HepG2 (cell line): Measurements from ENCODE around the gene INPP4B. TPM values are rescaled to one million over a fixed set of nuclear protein-coding genes. Genes with fewer than 3 reads are reported as not detected.

Experiments
- ATAC-seq: fragments of 200-7000 bp; cut with Tn5 transposase; 3 replicates; pipeline ENCODE4 v1.9.1; 2020; ENCODE audit warnings: mild to moderate bottlenecking, moderate library complexity
- BruUV-seq: library from RNA; stranded (reverse); fragments of 400-500 nt; replicated peaks from 2 replicates; lab custom pipeline; 2021; lab: Mats Ljungman, UMichigan
- CTCF ChIA-PET: fragments of 300-600 bp; formaldehyde crosslinking; extraction: SDS; loops from one replicate; lab custom pipeline; 2021; ENCODE audit warnings: low total read pairs, inconsistent platforms, low intra/inter-chr PET ratio; lab: Yijun Ruan, JAX
- POLR2A ChIA-PET: fragments of 350-600 bp; sonication (Branson Sonifier 250); formaldehyde crosslinking; loops from one replicate; lab custom pipeline; 2020; ENCODE audit warnings: antibody characterized with exemption, inconsistent platforms; lab: Yijun Ruan, JAX
- DNase-seq: peaks from one replicate; pipeline ENCODE4 v3.0.0-alpha.2; 2015; ENCODE audit warnings: low spot score
- FAIRE-seq: peaks from 3 replicates; lab custom pipeline; 2011; peaks lifted over from hg19 to GRCh38; lab: Jason Lieb, UNC
- H2AFZ ChIP-seq: one replicate; pipeline ENCODE4 v1.6.1; 2011; ENCODE audit warnings: low read length, inconsistent platforms
- H3K27ac ChIP-seq: fragments of 300-600 bp; 3 replicates; pipeline ENCODE4 v1.8.0; 2011; ENCODE audit warnings: mixed run types, mild to moderate bottlenecking, mixed read lengths, low read length, inconsistent platforms; ENCODE audit not compliant: insufficient read depth; ENCODE audit errors: extremely low read length
- H3K27me3 ChIP-seq, 2 experiments: fragments of 200-600 bp in 1 of 2; 2 replicates in 1 of 2; 3 replicates in 1 of 2; pipeline versions ENCODE4 v1.6.0 to v1.8.0; 2011; ENCODE audit warnings: low read length in 2 of 2, mild to moderate bottlenecking in 2 of 2, moderate library complexity in 2 of 2, inconsistent platforms in 1 of 2; ENCODE audit not compliant: insufficient read depth in 2 of 2, control insufficient read depth in 1 of 2
- H3K36me3 ChIP-seq, 2 experiments: fragments of 200-600 bp in 1 of 2; replicated peaks in 1 of 2; 2 replicates in 1 of 2; 3 replicates in 1 of 2; pipeline versions ENCODE4 v1.5.1 to v1.8.0; 2011; ENCODE audit warnings: low read length in 2 of 2, inconsistent platforms in 1 of 2; ENCODE audit not compliant: insufficient read depth in 2 of 2, control insufficient read depth in 1 of 2
- H3K4me1 ChIP-seq: 2 replicates; pipeline ENCODE4 v1.5.1; 2012; ENCODE audit warnings: low read length, inconsistent platforms; ENCODE audit not compliant: insufficient read depth
- H3K4me2 ChIP-seq: 2 replicates; pipeline ENCODE4 v1.6.0; 2011; ENCODE audit warnings: low read depth, low read length, inconsistent platforms
- H3K4me3 ChIP-seq, 3 experiments: fragments of 200-600 bp in 1 of 3; sonication (generic), shearing (Covaris generic) in 1 of 3; replicated peaks in 1 of 3; 2 replicates each; pipeline ENCODE4 v1.5.1; 2011 to 2016; ENCODE audit warnings: low read length in 3 of 3, inconsistent platforms in 2 of 3, low read depth in 2 of 3, mild to moderate bottlenecking in 2 of 3, control low read depth in 1 of 3, mixed read lengths in 1 of 3; ENCODE audit not compliant: insufficient read depth in 1 of 3
- H3K79me2 ChIP-seq: one replicate; pipeline ENCODE4 v1.6.1; 2011; ENCODE audit warnings: low read length, inconsistent platforms; ENCODE audit not compliant: insufficient read depth
- H3K9ac ChIP-seq: 2 replicates; pipeline ENCODE4 v1.6.0; 2011; ENCODE audit warnings: mild to moderate bottlenecking, low read depth, low read length, inconsistent platforms; ENCODE audit not compliant: insufficient read depth
- H3K9me3 ChIP-seq: 2 replicates; pipeline ENCODE4 v1.5.1; 2012; ENCODE audit warnings: mild to moderate bottlenecking, low read length
- H4K20me1 ChIP-seq: 2 replicates; pipeline ENCODE4 v1.6.0; 2011; ENCODE audit warnings: inconsistent platforms, mild to moderate bottlenecking, low read length, moderate library complexity; ENCODE audit not compliant: insufficient read depth
- ARNT2 ChIP-seq: sonication (generic); formaldehyde crosslinking; IDR thresholded peaks from 2 replicates; pipeline ENCODE4 v1.8.0; 2022; ENCODE audit warnings: mild to moderate bottlenecking, low read depth, missing genetic modification reagents, moderate library complexity
- BRD4 ChIP-seq: sonication (generic); formaldehyde crosslinking; IDR thresholded peaks from 2 replicates; pipeline ENCODE4 v1.4.0; 2020; ENCODE audit warnings: missing genetic modification reagents
- CEBPG ChIP-seq: IDR thresholded peaks from 2 replicates; pipeline ENCODE4 v1.6.1; 2016
- CHD2 ChIP-seq: IDR thresholded peaks from 2 replicates; pipeline ENCODE4 v1.6.1; 2011; ENCODE audit warnings: low read depth, low read length, improper control_type of control experiment
- KAT8 ChIP-seq: IDR thresholded peaks from 2 replicates; pipeline ENCODE4 v1.6.1; 2016; ENCODE audit warnings: missing genetic modification reagents, missing compliant biosample characterization
- KLF11 ChIP-seq: IDR thresholded peaks from 2 replicates; pipeline ENCODE4 v1.6.1; 2016; ENCODE audit warnings: missing compliant biosample characterization
- KMT2B ChIP-seq: IDR thresholded peaks from 2 replicates; pipeline ENCODE4 v1.6.1; 2016; ENCODE audit warnings: missing genetic modification reagents, missing compliant biosample characterization
- MBD4 ChIP-seq: IDR thresholded peaks from 2 replicates; pipeline ENCODE4 v1.6.1; 2012; ENCODE audit warnings: low read length, inconsistent platforms, borderline replicate concordance
- MED13 ChIP-seq: sonication (generic); formaldehyde crosslinking; IDR thresholded peaks from 2 replicates; pipeline ENCODE4 v1.5.0; 2020; ENCODE audit warnings: missing genetic modification reagents
- NKX3-1 ChIP-seq: sonication (generic); formaldehyde crosslinking; IDR thresholded peaks from 2 replicates; pipeline ENCODE4 v1.5.0; 2020; ENCODE audit warnings: missing genetic modification reagents
- PRMT3 ChIP-seq: sonication (generic); formaldehyde crosslinking; IDR thresholded peaks from 2 replicates; pipeline ENCODE4 v1.8.1; 2022; ENCODE audit warnings: low read depth, mild to moderate bottlenecking, moderate library complexity, missing genetic modification reagents, borderline replicate concordance
- SYNCRIP ChIP-seq: fragments of 200-400 bp; formaldehyde crosslinking; IDR thresholded peaks from 2 replicates; pipeline ENCODE4 v1.6.1; 2018; ENCODE audit warnings: mild to moderate bottlenecking, low read depth, low read length; ENCODE audit not compliant: insufficient read depth
- YEATS4 ChIP-seq: sonication (generic); formaldehyde crosslinking; IDR thresholded peaks from 2 replicates; pipeline ENCODE4 v1.4.0; 2020; ENCODE audit warnings: missing genetic modification reagents, borderline replicate concordance
- ZBTB20 ChIP-seq: sonication (generic); formaldehyde crosslinking; IDR thresholded peaks from 2 replicates; pipeline ENCODE4 v1.8.1; 2023; ENCODE audit warnings: missing genetic modification reagents, low read depth, mild to moderate bottlenecking, borderline replicate concordance
- ZBTB37 ChIP-seq: sonication (generic); formaldehyde crosslinking; IDR thresholded peaks from 2 replicates; pipeline ENCODE4 v1.4.0; 2020; ENCODE audit warnings: mild to moderate bottlenecking, missing genetic modification reagents
- ZKSCAN8 ChIP-seq: IDR thresholded peaks from 2 replicates; pipeline ENCODE4 v1.6.1; 2016; ENCODE audit warnings: borderline replicate concordance, missing genetic modification reagents, missing compliant biosample characterization
- ZNF20 ChIP-seq: sonication (generic); formaldehyde crosslinking; IDR thresholded peaks from 2 replicates; pipeline ENCODE4 v1.4.0; 2020; ENCODE audit warnings: mild to moderate bottlenecking, moderate library complexity, missing genetic modification reagents
- ZNF431 ChIP-seq: sonication (generic); formaldehyde crosslinking; IDR thresholded peaks from 2 replicates; pipeline ENCODE4 v1.9.0; 2022; ENCODE audit warnings: missing genetic modification reagents, low read depth, mild to moderate bottlenecking, borderline replicate concordance
- WGBS: methylation state at CpG from one replicate; pipeline ENCODE4 v1.1.6; 2017; ENCODE audit warnings: low lambda C conversion rate; 5-methylcytosine and 5-hydroxymethylcytosine counted together
- in situ Hi-C: cut with HindIII; loops from 2 replicates; pipeline ENCODE4 v1.10.0; 2017; ENCODE audit warnings: low pct_unique_long_range_greater_than_20kb; ENCODE audit not compliant: extremely low pct_ligation_motif_present
- intact Hi-C: fragments of 100-400 bp; cut with micrococcal nuclease; formaldehyde crosslinking; loops from one replicate; pipeline ENCODE4 v1.10.0; 2022; ENCODE audit not compliant: unreplicated experiment
- polyA plus RNA-seq, 8 experiments: library from polyadenylated mRNA; depleted of rRNA in 3 of 8; stranded (reverse) in 7 of 8; unstranded in 1 of 8; fragments of >200 nt; fragmentation: Illumina TruSeq in 4 of 8; extraction: Trizol in 4 of 8; gene quantifications; 2 replicates each; pipeline versions ENCODE4 v1.2.1 to v1.2.3, GENCODE V29; 2011 to 2016; ENCODE audit warnings: low read depth in 4 of 8, missing spikeins in 1 of 8, mixed read lengths in 1 of 8; ENCODE audit not compliant: insufficient read depth in 1 of 8
- total RNA-seq, 5 experiments: library from RNA; depleted of rRNA; stranded (reverse); fragments of >200 nt; fragmentation: Illumina TruSeq; extraction: Trizol; gene quantifications; 2 replicates each; pipeline ENCODE4 v1.2.3, GENCODE V29; 2016; ENCODE audit warnings: low read depth in 1 of 5

INPP4B gene
- total and polyA plus RNA-seq, 2 of the 13 experiments (the other 11 are each of a cell fraction or from before 2014, with no cell fraction given) = not detected

DNA sequence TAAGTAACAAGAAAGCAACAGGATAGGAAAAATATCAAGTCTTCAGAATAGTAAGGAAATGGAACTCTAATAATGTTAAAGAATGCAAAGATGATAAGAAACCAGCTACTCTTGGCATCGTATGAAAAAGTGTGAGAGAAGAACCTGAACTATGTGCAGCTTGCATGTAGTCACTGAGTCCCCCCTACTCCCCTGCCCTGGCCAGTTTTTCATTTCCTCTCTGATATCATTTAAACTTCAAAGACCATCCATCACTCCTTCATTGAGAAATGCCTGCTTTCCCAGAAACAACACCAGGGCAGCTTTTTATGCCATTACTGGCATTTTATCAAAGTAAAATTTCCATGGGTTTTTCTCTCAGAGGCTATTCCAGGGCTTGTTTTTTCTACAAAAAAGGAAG lies 28.1 kb downstream of the INPP4B start:
- intact Hi-C loops (no loop called here), in situ Hi-C loops (no loop called here)
- ChIA-PET CTCF (no interaction called here), POLR2A (no interaction called here)
- Histone ChIP-seq H3K27me3 (no peaks in the 10 kb centered on the region; a peak in 1 of 5 replicates), H3K9ac (no peak overlapping the region), H4K20me1 (no peaks in the 10 kb centered on the region), H3K36me3 (no peaks in the 10 kb centered on the region), H3K4me3 (no peak overlapping the region), H3K79me2 (no peaks in the 10 kb centered on the region), H3K9me3 (no peaks in the 10 kb centered on the region), H3K4me1 (no peaks in the 10 kb centered on the region), H3K27ac (no peak overlapping the region), H2AFZ (no peak overlapping the region), H3K4me2 (no peak overlapping the region)
- no peak for DNase-seq
- WGBS = 0% methylated on average over 1 of the region's 1 CpG
- TF ChIP-seq PRMT3 = no peak
- ATAC-seq = no peak
- BruUV-seq = no TSS peak
- no peak for FAIRE-seq

DNA sequence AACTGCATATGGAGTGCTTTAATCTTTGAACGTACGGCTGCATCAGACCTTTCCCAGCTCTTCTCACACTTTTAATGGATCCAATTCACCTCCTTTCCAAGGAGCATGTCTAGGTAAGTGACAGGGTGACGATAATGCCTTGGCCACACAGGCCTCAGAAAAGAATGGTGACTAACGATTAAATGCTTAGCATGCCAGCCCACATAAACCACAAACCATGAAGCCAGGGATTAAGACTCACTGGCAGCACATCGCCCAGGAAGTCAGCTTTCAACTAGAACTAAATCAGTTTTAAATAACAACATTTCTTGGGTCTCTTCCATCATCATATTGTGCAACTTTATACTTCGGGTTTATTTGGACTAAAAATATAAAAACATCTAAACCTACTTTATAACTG lies 28.7 kb downstream of the INPP4B start:
- ChIA-PET POLR2A (no interaction called here), CTCF (no interaction called here)
- H3K4me1 ChIP-seq = no peaks in the 10 kb centered on the region
- H3K27me3 ChIP-seq = no peaks in the 10 kb centered on the region; a peak in 1 of 5 replicates
- no peaks in the 10 kb centered on the region for H3K36me3 ChIP-seq
- H3K79me2 ChIP-seq = no peaks in the 10 kb centered on the region
- no TSS peak for BruUV-seq
- no peak overlapping the region for H3K27ac ChIP-seq
- H2AFZ ChIP-seq = no peak overlapping the region
- FAIRE-seq = no peak
- in situ Hi-C loops = no loop called here
- no peak overlapping the region for H3K4me2 ChIP-seq
- DNase-seq = no peak
- no peak overlapping the region for H3K4me3 ChIP-seq
- 1% methylated on average over 6 of the region's 6 CpGs for WGBS
- no peaks in the 10 kb centered on the region for H4K20me1 ChIP-seq
- intact Hi-C loops = no loop called here
- no peak for ATAC-seq
- TF ChIP-seq ZBTB37 (no peak), KAT8 (CRISPR knock-in tag) (no peak), YEATS4 (CRISPR knock-in tag) (no peak), BRD4 (no peak), CEBPG (CRISPR knock-in tag) (no peak), MBD4 (no peak), NKX3-1 (CRISPR knock-in tag) (no peak), ZNF20 (CRISPR knock-in tag) (no peak), ZKSCAN8 (CRISPR knock-in tag) (no peak), CHD2 (no peak), MED13 (CRISPR knock-in tag) (no peak), ZBTB20 (CRISPR knock-in tag) (no peak), ARNT2 (CRISPR knock-in tag) (no peak), KLF11 (CRISPR knock-in tag) (no peak), ZNF431 (no peak), KMT2B (CRISPR knock-in tag) (no peak), SYNCRIP (no peak)
- H3K9ac ChIP-seq = no peak overlapping the region
- H3K9me3 ChIP-seq = no peaks in the 10 kb centered on the region
